ENCODE data around the gene FAM98B. TPM values are rescaled to one million over a fixed set of nuclear protein-coding genes. Genes with fewer than 3 reads are reported as not detected.

FAM98B gene
- 8.5 and 17.0 TPM in 2 replicates for total RNA-seq (2014; rRNA removed; shearing (Covaris generic))
- total RNA-seq (2022) = 29.1 and 39.1 TPM in 2 replicates
- percentile 84 among the genes with signal in this experiment for Bru-seq, nascent RNA
- BruChase-seq, experiment 1, labeled RNA remaining after a 6-hour chase = percentile 74 among the genes with signal in this experiment
- percentile 73 among the genes with signal in this experiment for BruChase-seq, experiment 2, labeled RNA remaining after a 2-hour chase
- long read RNA-seq, partial matches to known transcripts = 0 of 7 reads
- long read RNA-seq, other reads (novel, unspliced or antisense) = 4 of 7 reads

DNA sequence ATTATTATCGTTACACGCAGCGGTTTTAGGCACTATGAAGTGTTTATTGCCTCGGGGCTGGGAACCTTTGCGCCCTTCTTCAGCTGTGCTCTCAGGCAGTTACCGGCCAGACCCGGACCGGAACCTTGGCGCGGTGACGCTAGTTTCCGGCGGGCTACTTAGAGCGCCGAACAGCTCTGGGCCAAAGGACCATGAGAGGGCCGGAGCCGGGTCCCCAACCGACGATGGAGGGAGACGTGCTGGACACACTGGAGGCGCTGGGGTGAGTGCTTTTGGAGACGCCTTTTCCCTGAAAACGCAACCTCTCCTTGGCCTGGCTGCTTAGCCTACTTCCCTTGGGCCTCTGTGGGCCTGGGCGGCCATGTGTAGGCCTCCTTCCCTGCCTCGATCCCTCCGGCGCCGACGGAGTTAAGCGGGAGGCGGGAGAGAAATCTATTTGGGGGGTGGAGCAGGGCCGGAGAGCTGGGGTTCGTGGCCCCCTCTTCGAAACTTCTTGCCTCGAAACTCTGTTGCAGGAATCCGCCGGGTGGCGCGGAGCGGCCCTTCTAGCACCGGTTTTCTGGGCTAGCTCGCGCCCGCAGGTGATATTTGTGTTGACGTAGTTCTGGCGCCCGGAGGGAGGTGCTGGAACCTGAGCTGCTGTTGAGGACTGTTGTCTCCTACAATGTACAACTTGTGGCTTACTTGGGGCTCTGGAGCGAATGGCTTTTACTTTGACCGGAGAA is at the start of gene FAM98B:
Gene FAM98B (plus strand): TSS at position 157 of the 725 bp plus-strand sequence. CDS start 35 bp downstream, at position 192.
- intact Hi-C loops (cut with micrococcal nuclease; ENCODE audit: unreplicated experiment) = loop anchor here (1.0 to 5.0 kb wide), 2 partner anchors 197 to 218 kb away; no protein-coding TSS in a partner anchor
- peak within 1 kb of the TSS; percentile 86 for H3K4me3 ChIP-seq (ENCODE audit: low read depth, low read length, poor library complexity, severe bottlenecking)
- H3K27ac ChIP-seq (ENCODE audit: low read depth, low read length, poor library complexity, severe bottlenecking) = peak within 1 kb of the TSS; percentile 72
- peaks cover 4% of the 10 kb centered on the region; the same call in 1 of the 2 replicates for H3K36me3 ChIP-seq (ENCODE audit: insufficient read depth, low read length)
- POLR2A ChIA-PET = interaction anchor here (0.6 to 1.8 kb wide), 15 partner anchors 10 to 1753 kb away, joined by 3 to 11 read pairs (median 3); no protein-coding TSS in a partner anchor
- peak; percentile 88 for DNase-seq (ENCODE audit: low spot score)
- H2AFZ ChIP-seq (ENCODE audit: low read length) = peak within 1 kb of the TSS; percentile 94
- no peak for TF ChIP-seq EZH2phosphoT487 (IDR thresholded peaks at IDR 0.05; ENCODE audit: borderline replicate concordance, low read depth, low read length)
- TF ChIP-seq, protein P1, sequence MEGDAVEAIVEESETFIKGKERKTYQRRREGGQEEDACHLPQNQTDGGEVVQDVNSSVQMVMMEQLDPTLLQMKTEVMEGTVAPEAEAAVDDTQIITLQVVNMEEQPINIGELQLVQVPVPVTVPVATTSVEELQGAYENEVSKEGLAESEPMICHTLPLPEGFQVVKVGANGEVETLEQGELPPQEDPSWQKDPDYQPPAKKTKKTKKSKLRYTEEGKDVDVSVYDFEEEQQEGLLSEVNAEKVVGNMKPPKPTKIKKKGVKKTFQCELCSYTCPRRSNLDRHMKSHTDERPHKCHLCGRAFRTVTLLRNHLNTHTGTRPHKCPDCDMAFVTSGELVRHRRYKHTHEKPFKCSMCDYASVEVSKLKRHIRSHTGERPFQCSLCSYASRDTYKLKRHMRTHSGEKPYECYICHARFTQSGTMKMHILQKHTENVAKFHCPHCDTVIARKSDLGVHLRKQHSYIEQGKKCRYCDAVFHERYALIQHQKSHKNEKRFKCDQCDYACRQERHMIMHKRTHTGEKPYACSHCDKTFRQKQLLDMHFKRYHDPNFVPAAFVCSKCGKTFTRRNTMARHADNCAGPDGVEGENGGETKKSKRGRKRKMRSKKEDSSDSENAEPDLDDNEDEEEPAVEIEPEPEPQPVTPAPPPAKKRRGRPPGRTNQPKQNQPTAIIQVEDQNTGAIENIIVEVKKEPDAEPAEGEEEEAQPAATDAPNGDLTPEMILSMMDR (conservative IDR thresholded peaks at IDR 0.05; ENCODE audit: low read length) = peak; percentile 56
- H3K9me2 ChIP-seq (ENCODE audit: insufficient read depth, low read length) = no peaks in the 10 kb centered on the region
- BruUV-seq (replicated peaks) = no TSS peak
- CTCF ChIA-PET (ENCODE audit: unreplicated experiment) = interaction anchor here (1.0 to 1.3 kb wide), 2 partner anchors 14 to 110 kb away, joined by 4 read pairs; no protein-coding TSS in a partner anchor
- peaks cover 13% of the 10 kb centered on the region for H4K20me1 ChIP-seq (ENCODE audit: insufficient read depth, low read length)
- H3K4me1 ChIP-seq (ENCODE audit: insufficient read depth, low read length, poor library complexity, severe bottlenecking) = peaks cover 15% of the 10 kb centered on the region
- no peaks in the 10 kb centered on the region for H3K9me3 ChIP-seq (ENCODE audit: low read length)
- H3K4me2 ChIP-seq (ENCODE audit: low read length) = peak within 1 kb of the TSS; percentile 99
- peaks cover 41% of the 10 kb centered on the region for H3K79me2 ChIP-seq (ENCODE audit: insufficient read depth, low read depth, low read length)

DNA sequence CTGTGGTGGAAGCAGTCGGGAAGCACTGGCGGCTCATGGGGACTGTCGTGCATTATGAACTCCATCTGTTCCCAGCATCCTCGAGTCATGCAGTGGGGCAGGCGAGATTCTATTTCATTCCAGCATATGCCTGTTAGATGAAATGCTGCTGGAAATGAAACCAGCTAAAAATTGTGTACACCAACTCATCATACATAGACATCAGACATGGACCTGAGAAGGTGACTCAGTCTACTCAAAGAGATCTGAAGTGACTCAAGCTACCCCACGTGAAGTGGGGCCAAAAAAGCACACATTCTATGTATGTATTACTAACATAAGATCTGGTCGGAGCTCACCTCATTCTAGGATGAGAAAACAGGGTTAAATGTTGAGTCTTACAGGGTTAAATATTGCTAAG is 47.5 kb upstream of the FAM98B start:
- Histone ChIP-seq H3K9me3 (ENCODE audit: low read length) (no peaks in the 10 kb centered on the region), H3K36me3 (ENCODE audit: insufficient read depth, low read length) (no peaks in the 10 kb centered on the region), H3K27ac (ENCODE audit: low read depth, low read length, poor library complexity, severe bottlenecking) (no peak overlapping the region), H3K4me3 (ENCODE audit: low read depth, low read length, poor library complexity, severe bottlenecking) (no peak overlapping the region), H3K4me1 (ENCODE audit: insufficient read depth, low read length, poor library complexity, severe bottlenecking) (no peaks in the 10 kb centered on the region), H2AFZ (ENCODE audit: low read length) (no peak overlapping the region), H4K20me1 (ENCODE audit: insufficient read depth, low read length) (no peaks in the 10 kb centered on the region), H3K4me2 (ENCODE audit: low read length) (no peak overlapping the region), H3K9me2 (ENCODE audit: insufficient read depth, low read length) (no peaks in the 10 kb centered on the region), H3K79me2 (ENCODE audit: insufficient read depth, low read depth, low read length) (no peaks in the 10 kb centered on the region)
- no peak for DNase-seq (ENCODE audit: low spot score)
- POLR2A ChIA-PET = no interaction called here
- no peak for TF ChIP-seq EZH2phosphoT487 (IDR thresholded peaks at IDR 0.05; ENCODE audit: borderline replicate concordance, low read depth, low read length)
- TF ChIP-seq, protein P1 (conservative IDR thresholded peaks at IDR 0.05; ENCODE audit: low read length) = no peak
- BruUV-seq (replicated peaks) = no TSS peak
- CTCF ChIA-PET (ENCODE audit: unreplicated experiment) = no interaction called here
- intact Hi-C loops (cut with micrococcal nuclease; ENCODE audit: unreplicated experiment) = no loop called here

All from OCI-LY7 (cell line).